H1 (cell line): ENCODE data around the gene TNRC6C. TPM values are rescaled to one million over a fixed set of nuclear protein-coding genes. Genes with fewer than 3 reads are reported as not detected.
A peak's percentile ranks its signal among the peaks of the same experiment; 100 is the strongest.

ENCODE experiments used
- CTCF ChIA-PET: fragments of 300-600 bp; sonication (Branson Sonifier 250); formaldehyde crosslinking; loops from one replicate; lab custom pipeline; 2021; ENCODE audit not compliant: partially characterized antibody; lab: Charles Lee
- POLR2A ChIA-PET: fragments of 300-600 bp; sonication (Branson Sonifier 250); formaldehyde crosslinking; loops from one replicate; lab custom pipeline; 2021; ENCODE audit warnings: inconsistent platforms; ENCODE audit not compliant: partially characterized antibody; lab: Charles Lee
- DNase-seq, 2 experiments: peaks; one replicate each; pipeline versions ENCODE4 v3.0.0 to v3.0.0-alpha.2; 2010 to 2022; ENCODE audit warnings: low spot score in 2 of 2, low read depth in 1 of 2, mixed read lengths in 1 of 2
- FAIRE-seq: peaks from 2 replicates; lab custom pipeline; 2011; peaks lifted over from hg19 to GRCh38; lab: Jason Lieb, UNC
- H2AFZ ChIP-seq: 2 replicates; pipeline ENCODE4 v1.8.1; 2012; ENCODE audit warnings: low read length, inconsistent platforms
- H2AK5ac ChIP-seq: 2 replicates; pipeline ENCODE4 v1.6.1; 2013; ENCODE audit warnings: low read depth, low read length
- H2BK120ac ChIP-seq: replicated peaks from 2 replicates; pipeline ENCODE3; 2013; ENCODE audit warnings: low read depth, low read length, inconsistent platforms
- H2BK12ac ChIP-seq: 2 replicates; pipeline ENCODE4 v1.6.1; 2013; ENCODE audit warnings: low read depth, low read length
- H2BK15ac ChIP-seq: 2 replicates; pipeline ENCODE4 v1.6.1; 2013; ENCODE audit warnings: low read length
- H2BK20ac ChIP-seq: 2 replicates; pipeline ENCODE4 v1.6.1; 2013; ENCODE audit warnings: low read length
- H2BK5ac ChIP-seq: 2 replicates; pipeline ENCODE4 v1.6.1; 2013; ENCODE audit warnings: low read depth, low read length
- H3K14ac ChIP-seq: 2 replicates; pipeline ENCODE4 v1.6.1; 2013; ENCODE audit warnings: inconsistent platforms; ENCODE audit not compliant: insufficient read length
- H3K18ac ChIP-seq: 2 replicates; pipeline ENCODE4 v1.6.1; 2013; ENCODE audit warnings: low read length; ENCODE audit errors: extremely low read depth
- H3K23ac ChIP-seq: 2 replicates; pipeline ENCODE4 v1.6.1; 2013; ENCODE audit warnings: inconsistent platforms; ENCODE audit not compliant: insufficient read length
- H3K23me2 ChIP-seq: 2 replicates; pipeline ENCODE4 v1.6.1; 2013; ENCODE audit warnings: low read depth, low read length
- H3K27ac ChIP-seq: 2 replicates; pipeline ENCODE4 v1.6.1; 2011; ENCODE audit warnings: low read depth, low read length, inconsistent platforms
- H3K27me3 ChIP-seq, 4 experiments: replicated peaks in 1 of 4; 1 replicate in 1 of 4; 2 replicates in 3 of 4; pipeline versions ENCODE4 v1.6.1 to v1.8.1; 2011 to 2013; ENCODE audit warnings: low read length in 3 of 4, mild to moderate bottlenecking in 3 of 4, inconsistent platforms in 2 of 4, mixed read lengths in 2 of 4, moderate library complexity in 1 of 4; ENCODE audit not compliant: control insufficient read depth in 3 of 4, insufficient read depth in 3 of 4; ENCODE audit errors: extremely low read depth in 1 of 4
- H3K36me3 ChIP-seq, 4 experiments: 2 replicates each; pipeline versions ENCODE4 v1.6.1 to v1.8.1; 2011 to 2013; ENCODE audit warnings: mild to moderate bottlenecking in 4 of 4, low read length in 3 of 4, moderate library complexity in 2 of 4, control low read depth in 1 of 4, inconsistent platforms in 1 of 4; ENCODE audit not compliant: insufficient read depth in 4 of 4, control insufficient read depth in 2 of 4
- H3K4ac ChIP-seq: replicated peaks from 2 replicates; pipeline ENCODE3; 2013; ENCODE audit warnings: low read length, low read depth, mixed read lengths, inconsistent platforms; ENCODE audit not compliant: insufficient read length
- H3K4me1 ChIP-seq, 4 experiments: replicated peaks in 1 of 4; 1 replicate in 1 of 4; 2 replicates in 3 of 4; pipeline versions ENCODE4 v1.6.1 to v1.8.1; 2011 to 2013; ENCODE audit warnings: low read length in 3 of 4, inconsistent platforms in 2 of 4, mixed read lengths in 1 of 4; ENCODE audit not compliant: insufficient read depth in 4 of 4, control insufficient read depth in 3 of 4
- H3K4me2 ChIP-seq, 2 experiments: 2 replicates each; pipeline versions ENCODE4 v1.6.1 to v1.8.1; 2011 to 2013; ENCODE audit warnings: low read depth in 2 of 2, low read length in 2 of 2, control low read depth in 1 of 2, inconsistent platforms in 1 of 2, mild to moderate bottlenecking in 1 of 2; ENCODE audit not compliant: insufficient read depth in 1 of 2
- H3K4me3 ChIP-seq, 4 experiments: fragments of 200-600, 300-600 bp in 1 of 4; sonication (generic), shearing (Covaris generic), sonication (Bioruptor Twin) in 1 of 4; 2 replicates each; pipeline versions ENCODE4 v1.5.1 to v1.8.1; 2011 to 2016; ENCODE audit warnings: low read length in 4 of 4, low read depth in 3 of 4, control low read depth in 2 of 4, inconsistent platforms in 2 of 4, mild to moderate bottlenecking in 2 of 4, mixed read lengths in 1 of 4, moderate library complexity in 1 of 4; ENCODE audit not compliant: insufficient read depth in 2 of 4; ENCODE audit errors: extremely low read depth in 1 of 4
- H3K56ac ChIP-seq: replicated peaks from 2 replicates; pipeline ENCODE3; 2013; ENCODE audit warnings: low read depth, mild to moderate bottlenecking, mixed read lengths, low read length, inconsistent platforms; ENCODE audit not compliant: insufficient read length
- H3K79me1 ChIP-seq: 2 replicates; pipeline ENCODE4 v1.6.1; 2013; ENCODE audit warnings: low read depth, low read length, control low read depth
- H3K79me2 ChIP-seq, 2 experiments: 2 replicates each; pipeline versions ENCODE4 v1.6.1 to v1.8.1; 2012 to 2013; ENCODE audit warnings: low read length in 2 of 2, mild to moderate bottlenecking in 2 of 2, inconsistent platforms in 1 of 2; ENCODE audit not compliant: insufficient read depth in 2 of 2, control insufficient read depth in 1 of 2
- H3K9ac ChIP-seq, 4 experiments: replicated peaks in 1 of 4; 1 replicate in 1 of 4; 2 replicates in 3 of 4; pipeline versions ENCODE4 v1.6.1 to v1.8.1; 2011 to 2013; ENCODE audit warnings: low read depth in 3 of 4, low read length in 3 of 4, control low read depth in 2 of 4, mild to moderate bottlenecking in 2 of 4, moderate library complexity in 2 of 4, inconsistent platforms in 1 of 4; ENCODE audit errors: extremely low read depth in 1 of 4
- H3K9me3 ChIP-seq, 2 experiments: 2 replicates each; pipeline versions ENCODE4 v1.6.1 to v1.8.1; 2012 to 2013; ENCODE audit warnings: mild to moderate bottlenecking in 2 of 2, moderate library complexity in 2 of 2, control low read depth in 1 of 2, inconsistent platforms in 1 of 2, low read depth in 1 of 2, low read length in 1 of 2, mixed read lengths in 1 of 2; ENCODE audit not compliant: insufficient read depth in 2 of 2
- H4K20me1 ChIP-seq, 2 experiments: replicated peaks in 1 of 2; 2 replicates each; pipeline versions ENCODE3 to v1.8.1; 2011 to 2013; ENCODE audit warnings: inconsistent platforms in 2 of 2, low read length in 2 of 2, mild to moderate bottlenecking in 1 of 2; ENCODE audit not compliant: insufficient read depth in 2 of 2, control insufficient read depth in 1 of 2
- H4K5ac ChIP-seq: 2 replicates; pipeline ENCODE4 v1.6.1; 2013; ENCODE audit warnings: low read length, low read depth, mixed read lengths, inconsistent platforms; ENCODE audit not compliant: insufficient read length
- H4K8ac ChIP-seq: 2 replicates; pipeline ENCODE4 v1.8.0; 2013; ENCODE audit warnings: mild to moderate bottlenecking, moderate library complexity, low read length, inconsistent platforms; ENCODE audit not compliant: insufficient read depth; ENCODE audit errors: extremely low read depth
- H4K91ac ChIP-seq: replicated peaks from 2 replicates; pipeline ENCODE3; 2013; ENCODE audit warnings: low read length, mixed read lengths, inconsistent platforms; ENCODE audit not compliant: insufficient read length
- JUND ChIP-seq: IDR thresholded peaks from 2 replicates; pipeline ENCODE4 v1.6.1; 2011; ENCODE audit warnings: mild to moderate bottlenecking, improper control_type of control experiment, low read length
- WGBS, 2 experiments: shearing (Covaris generic) in 1 of 2; methylation state at CpG; one replicate each; pipeline versions ENCODE4 v1.1.6 to v1.1.7; 2013 to 2015; ENCODE audit warnings: low lambda C conversion rate in 2 of 2, mixed read lengths in 2 of 2, inconsistent platforms in 1 of 2, low coverage in 1 of 2, missing lambda C conversion rate in 1 of 2; ENCODE audit not compliant: insufficient replicate concordance in 2 of 2, insufficient coverage in 1 of 2, insufficient read length in 1 of 2; ENCODE audit errors: extremely low coverage in 1 of 2, missing lambda C conversion rate in 1 of 2; 5-methylcytosine and 5-hydroxymethylcytosine counted together
- polyA plus RNA-seq, 7 experiments: library from polyadenylated mRNA; depleted of rRNA in 3 of 7; stranded (reverse) in 5 of 7; unstranded in 2 of 7; fragments of >200 nt in 5 of 7; fragments of 200-250 nt in 2 of 7; gene quantifications; 1 replicate in 5 of 7; 2 replicates in 1 of 7; 4 replicates in 1 of 7; pipeline versions ENCODE4 v1.2.1 to v1.2.3, GENCODE V29; 2011 to 2013; ENCODE audit warnings: missing spikeins in 2 of 7, mixed read lengths in 2 of 7
- total RNA-seq: library from RNA; stranded (reverse); fragmentation: NEBNext Ultra II Directional; extraction: Animal tissue kit (Norgen Biotek cat#: 25700); gene quantifications from 2 replicates; pipeline ENCODE4 v1.2.1, GENCODE V29; 2021

TNRC6C gene
- total and polyA plus RNA-seq, 2 of the 8 experiments (the other 6 are each of a cell fraction or from before 2014, with no cell fraction given), result 2.8 to 28.9 TPM

DNA sequence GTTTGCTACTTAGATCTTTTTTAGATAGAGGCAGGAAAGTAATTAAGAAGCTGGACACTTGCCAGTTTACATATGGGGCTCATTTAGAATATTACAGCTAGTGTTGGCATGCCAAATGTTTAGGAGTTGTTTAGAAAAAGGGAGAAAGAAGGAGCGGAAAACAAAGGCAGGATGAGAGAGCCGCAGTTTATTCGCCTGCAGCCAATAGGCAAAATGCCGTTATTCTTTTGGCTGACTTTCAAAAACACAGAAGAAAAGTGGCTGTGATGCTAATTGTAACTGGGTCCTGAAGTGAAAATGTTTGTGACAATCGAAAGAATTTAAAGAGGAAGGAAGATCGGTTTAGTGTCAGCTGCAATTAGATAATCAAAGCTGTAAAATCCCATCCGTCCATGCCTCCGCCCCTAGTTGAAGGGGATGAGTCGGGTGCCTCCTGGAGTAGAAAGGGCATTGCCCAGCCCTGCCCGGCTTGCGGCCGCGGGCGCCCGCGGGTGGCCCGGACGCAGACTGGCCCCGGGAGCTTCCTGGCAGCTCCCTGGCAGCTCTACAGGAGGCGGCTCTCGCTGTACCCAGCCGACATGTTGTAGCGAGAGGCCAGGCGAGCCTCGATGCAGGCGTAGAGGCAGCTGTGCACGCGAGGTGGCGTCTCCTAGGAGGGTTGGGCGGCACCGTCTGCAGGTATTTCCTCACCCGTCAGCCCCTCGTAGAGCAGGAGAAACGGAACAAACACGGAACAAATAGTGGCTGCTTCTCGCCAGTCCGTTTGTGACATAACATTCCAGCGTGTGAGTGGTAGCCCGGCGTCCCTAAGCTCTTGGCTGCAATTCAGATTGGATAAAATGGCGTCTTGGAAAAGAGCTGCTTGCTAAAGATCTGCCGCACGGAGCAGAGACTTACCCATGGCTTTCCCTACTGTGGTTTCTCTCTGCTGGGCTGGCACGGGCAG, 82.2 kb downstream of the TNRC6C start:
- Histone ChIP-seq H3K14ac (no peak overlapping the region), H2BK20ac (no peak overlapping the region), H4K91ac (no peak overlapping the region), H3K9me3 (no peaks in the 10 kb centered on the region), H3K79me1 (0 out of 2 replicates have a peak, but pooled peaks cover 4% of the 10 kb centered on the region), H2BK15ac (no peak overlapping the region), H3K79me2 (no peaks in the 10 kb centered on the region), H4K8ac (peak overlapping the region; percentile 90), H3K27ac (no peak overlapping the region), H2BK12ac (no peak overlapping the region), H3K23me2 (peaks cover 3% of the 10 kb centered on the region; the same call in 1 of the 2 replicates), H3K18ac (no peak overlapping the region), H2AK5ac (no peak overlapping the region), H4K20me1 (peaks cover 1 to 5% of the 10 kb centered on the region in 2 experiments), H3K4me3 (no peak overlapping the region), H3K4me2 (no peak overlapping the region), H3K4ac (no peak overlapping the region), H3K4me1 (no peaks in the 10 kb centered on the region), H2BK120ac (no peak overlapping the region), H2AFZ (no peak overlapping the region), H3K56ac (no peak overlapping the region), H3K23ac (no peak overlapping the region), H3K27me3 (no peaks in the 10 kb centered on the region), H3K36me3 (peaks cover 0 to 16% (median 5%) of the 10 kb centered on the region in 4 experiments; a peak in 4 of 8 replicates), H4K5ac (no peak overlapping the region), H3K9ac (no peak overlapping the region), H2BK5ac (no peak overlapping the region; the same call in 1 of the 2 replicates)
- ChIA-PET POLR2A (interaction anchor here (1.1 kb wide), 1 partner anchor 154 kb away, joined by 3 read pairs; no protein-coding TSS in a partner anchor), CTCF (interaction anchor here (1.0 to 1.9 kb wide), 4 partner anchors 9 to 1119 kb away, joined by 3 to 6 read pairs (median 4); no protein-coding TSS in a partner anchor)
- DNase-seq (no peak), FAIRE-seq (no peak)
- TF ChIP-seq JUND, result no peak
- WGBS, 2 experiments, result 89% methylated on average over 44 of the region's 44 CpGs; no CpG with 5 or more reads in 1 of the 2 experiments
